GM21717 (cell line): ENCODE data around the gene DDX17.

Experiments
- ATAC-seq: cut with Tn5 transposase; IDR thresholded peaks from one replicate; pipeline ENCODE4 v1.9.1; 2021; ENCODE audit warnings: mild to moderate bottlenecking, moderate library complexity; ENCODE audit not compliant: unreplicated experiment

Gene DDX17

GRCh38 chr22:38451404-38451803, 54.7 kb downstream of the DDX17 start:
- no peak for ATAC-seq

- ATAC-seq: no peak
Observed at GRCh38 chr22:38450234-38450797, 55.8 kb downstream of the DDX17 start.

- ATAC-seq: no peak
Observed at GRCh38 chr22:38449776-38450175, 56.3 kb downstream of the DDX17 start.

- no peak for ATAC-seq
Observed at GRCh38 chr22:38448945-38449745, 57.0 kb downstream of the DDX17 start.

- no peak for ATAC-seq
Observed at GRCh38 chr22:38446018-38446601, 60.0 kb downstream of the DDX17 start.

GRCh38 chr22:38444783-38445182, 61.3 kb downstream of the DDX17 start:
- no peak for ATAC-seq

- ATAC-seq: no peak
Observed at GRCh38 chr22:38443628-38444521, 62.2 kb downstream of the DDX17 start.

- no peak for ATAC-seq
Observed at GRCh38 chr22:38442967-38443627, 63.0 kb downstream of the DDX17 start.

- no peak for ATAC-seq
Observed at GRCh38 chr22:38441620-38442287, 64.4 kb downstream of the DDX17 start.

- ATAC-seq: no peak
Observed at GRCh38 chr22:38440747-38441350, 65.3 kb downstream of the DDX17 start.

GRCh38 chr22:38437416-38437815, 68.7 kb downstream of the DDX17 start:
- ATAC-seq: no peak

- no peak for ATAC-seq
Observed at GRCh38 chr22:38436629-38437395, 69.3 kb downstream of the DDX17 start.

GRCh38 chr22:38435965-38436364, 70.1 kb downstream of the DDX17 start:
- no peak for ATAC-seq

- ATAC-seq: no peak
Observed at GRCh38 chr22:38435010-38435409, 71.1 kb downstream of the DDX17 start.

GRCh38 chr22:38433871-38434270, 72.2 kb downstream of the DDX17 start:
- ATAC-seq: no peak
